Ascending aorta (tissue), 2 donors: ENCODE data around the gene FURIN. TPM values are rescaled to one million over a fixed set of nuclear protein-coding genes. Genes with fewer than 3 reads are reported as not detected.

Source experiments
- DNase-seq, 2 donors: peaks; one replicate each; pipeline ENCODE4 v3.0.0-alpha.2; 2019; ENCODE audit warnings: low spot score in 2 of 2
- H3K27ac ChIP-seq, 2 donors: fragments of 200-600 bp; sonication (generic); one replicate each; pipeline ENCODE4 v1.5.1; 2016 to 2017; ENCODE audit warnings: mild to moderate bottlenecking in 1 of 2
- H3K27me3 ChIP-seq: fragments of 200-600 bp; sonication (generic); one replicate; pipeline ENCODE4 v1.5.1; 2017
- H3K36me3 ChIP-seq, 2 donors: fragments of 200-600 bp; sonication (generic); one replicate each; pipeline ENCODE4 v1.5.1; 2016
- H3K4me1 ChIP-seq, 2 donors: fragments of 200-600 bp; sonication (generic); one replicate each; pipeline ENCODE4 v1.5.1; 2016 to 2017; ENCODE audit warnings: mild to moderate bottlenecking in 1 of 2
- H3K4me3 ChIP-seq, 2 donors: fragments of 200-600 bp; sonication (generic); one replicate each; pipeline ENCODE4 v1.5.1; 2016 to 2017; ENCODE audit warnings: mild to moderate bottlenecking in 1 of 2
- H3K9me3 ChIP-seq, 2 donors: fragments of 200-600 bp; sonication (generic); one replicate each; pipeline ENCODE4 v1.5.1; 2016
- CTCF ChIP-seq, 3 experiments: fragments of 200-600 bp in 2 of 3; fragments of 450-650 bp in 1 of 3; sonication (generic) in 2 of 3; IDR thresholded peaks; one replicate each; pipeline ENCODE4 v1.5.1; 2016 to 2019; ENCODE audit warnings: antibody characterized with exemption in 3 of 3, mild to moderate bottlenecking in 1 of 3, moderate library complexity in 1 of 3
- intact Hi-C: fragments of 100-400 bp; cut with DNase I; formaldehyde crosslinking; loops from one replicate; pipeline ENCODE4 v1.15.1; 2023
- total RNA-seq: library from RNA; depleted of rRNA; stranded (reverse); fragments of >200 nt; gene quantifications from one replicate; pipeline ENCODE4 v1.1.0, GENCODE V29; 2016

Gene FURIN
- total RNA-seq, 1 donor from 2014 or later, result 86.3 TPM

GRCh38 chr15:90859234-90860131, 8.9 kb upstream of the FURIN start:
- Histone ChIP-seq H3K4me1 (no peaks in the 10 kb centered on the region), H3K9me3 (no peaks in the 10 kb centered on the region), H3K27me3 (no peaks in the 10 kb centered on the region), H3K36me3 (no peaks in the 10 kb centered on the region), H3K27ac (no peak overlapping the region), H3K4me3 (no peak overlapping the region)
- no peak for TF ChIP-seq CTCF (IDR thresholded peaks at IDR 0.05)
- intact Hi-C loops, result no loop called here
- DNase-seq, result no peak

- Histone ChIP-seq H3K27me3 (no peaks in the 10 kb centered on the region), H3K27ac (no peak overlapping the region), H3K4me3 (no peak overlapping the region), H3K36me3 (no peaks in the 10 kb centered on the region), H3K9me3 (no peaks in the 10 kb centered on the region), H3K4me1 (no peaks in the 10 kb centered on the region)
- TF ChIP-seq CTCF (IDR thresholded peaks at IDR 0.05), result no peak
- intact Hi-C loops, result no loop called here
- DNase-seq, result no peak
These were observed 7.9 kb upstream of the FURIN start for GRCh38 chr15:90860450-90860849.

GRCh38 chr15:90860942-90861675, 7.3 kb upstream of the FURIN start:
- no peak for DNase-seq
- Histone ChIP-seq H3K27me3 (no peaks in the 10 kb centered on the region), H3K36me3 (no peaks in the 10 kb centered on the region), H3K4me3 (no peak overlapping the region), H3K9me3 (no peaks in the 10 kb centered on the region), H3K4me1 (no peaks in the 10 kb centered on the region), H3K27ac (no peak overlapping the region)
- intact Hi-C loops, result no loop called here
- no peak for TF ChIP-seq CTCF (IDR thresholded peaks at IDR 0.05)

- H3K4me1 ChIP-seq, result no peaks in the 10 kb centered on the region
- TF ChIP-seq CTCF (IDR thresholded peaks at IDR 0.05), result no peak
- H3K36me3 ChIP-seq, result no peaks in the 10 kb centered on the region
- intact Hi-C loops, result no loop called here
- H3K27me3 ChIP-seq, result no peaks in the 10 kb centered on the region
- no peak overlapping the region for H3K4me3 ChIP-seq
- no peak for DNase-seq
- no peak overlapping the region for H3K27ac ChIP-seq
- no peaks in the 10 kb centered on the region for H3K9me3 ChIP-seq
These were observed 5.9 kb upstream of the FURIN start for GRCh38 chr15:90862487-90862886.

- Histone ChIP-seq H3K36me3 (no peaks in the 10 kb centered on the region), H3K27ac (no peak overlapping the region), H3K27me3 (no peaks in the 10 kb centered on the region), H3K4me1 (no peaks in the 10 kb centered on the region), H3K9me3 (no peaks in the 10 kb centered on the region), H3K4me3 (no peak overlapping the region)
- intact Hi-C loops, result no loop called here
- DNase-seq, result no peak
- TF ChIP-seq CTCF (IDR thresholded peaks at IDR 0.05), result no peak
These were observed 5.2 kb upstream of the FURIN start for GRCh38 chr15:90862964-90863778.
